Measurements from ENCODE around the gene RUFY2.
A peak's percentile ranks its signal among the peaks of the same experiment; 100 is the strongest.
"Not testable (repeated sequence)": the region's sequence is repeated elsewhere in the genome, so short reads cannot be mapped to it uniquely, and the experiment has no call there.

The RUFY2 gene

DNA sequence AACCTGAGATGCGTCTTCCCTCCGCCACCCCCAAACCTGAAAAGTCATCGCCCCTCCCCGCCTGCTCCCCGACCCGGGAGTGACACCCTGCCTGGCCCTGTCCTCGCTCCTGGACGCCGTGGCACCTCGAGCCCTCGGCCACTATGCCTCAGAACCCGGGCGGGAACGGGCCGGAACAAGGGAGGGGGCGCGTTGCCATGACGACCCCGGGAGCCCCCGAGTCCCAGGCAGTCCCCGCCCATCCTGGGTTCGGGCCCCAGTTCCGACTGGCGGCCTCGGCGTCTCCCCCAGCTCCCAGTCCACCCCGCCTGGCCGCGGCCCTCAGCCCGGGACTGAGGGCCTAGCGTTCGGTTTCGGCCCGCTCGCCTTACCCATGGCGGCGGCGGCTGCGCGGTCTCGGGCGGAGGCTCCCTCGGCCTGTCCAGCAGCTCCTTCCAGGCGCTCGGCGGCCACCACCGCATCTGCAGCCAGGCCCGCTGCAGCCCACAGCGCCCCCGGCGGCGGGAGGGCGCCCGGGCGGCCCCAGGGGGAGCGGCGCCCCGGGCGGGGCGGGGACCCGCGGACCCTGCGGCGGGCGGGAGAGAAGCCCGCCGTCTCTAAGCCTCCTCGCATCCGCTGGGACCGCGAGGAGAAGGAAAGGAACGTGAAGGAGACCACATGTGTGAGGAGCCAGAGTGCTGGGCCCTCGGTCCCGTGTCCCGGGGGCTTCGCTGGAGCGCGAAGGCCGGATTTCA lies at the start of gene RUFY2:
Gene RUFY2 (minus strand): TSS at position 463 of the 734 bp plus-strand sequence. CDS start 88 bp downstream, at position 375.
- DNase-seq, result peak; percentile 47

DNA sequence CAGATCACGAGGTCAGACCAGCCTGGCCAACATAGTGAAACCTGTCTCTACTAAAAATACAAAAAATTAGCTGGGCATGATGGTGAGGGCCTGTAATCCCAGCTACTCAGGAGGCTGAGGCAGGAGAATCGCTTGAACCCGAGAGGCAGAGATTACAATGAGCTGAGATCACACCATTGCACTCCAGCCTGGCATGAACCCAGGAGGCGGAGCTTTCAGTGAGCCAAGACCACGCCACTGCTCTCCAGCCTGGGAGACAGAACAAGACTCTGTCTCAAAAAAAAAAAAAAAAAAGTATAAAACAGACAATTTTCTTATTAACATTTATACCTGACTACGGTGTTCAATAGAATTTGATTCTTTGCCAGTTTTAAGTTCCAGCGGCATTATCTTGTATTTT lies 42.6 kb upstream of the RUFY2 start:
- not testable (repeated sequence) for DNase-seq

DNA sequence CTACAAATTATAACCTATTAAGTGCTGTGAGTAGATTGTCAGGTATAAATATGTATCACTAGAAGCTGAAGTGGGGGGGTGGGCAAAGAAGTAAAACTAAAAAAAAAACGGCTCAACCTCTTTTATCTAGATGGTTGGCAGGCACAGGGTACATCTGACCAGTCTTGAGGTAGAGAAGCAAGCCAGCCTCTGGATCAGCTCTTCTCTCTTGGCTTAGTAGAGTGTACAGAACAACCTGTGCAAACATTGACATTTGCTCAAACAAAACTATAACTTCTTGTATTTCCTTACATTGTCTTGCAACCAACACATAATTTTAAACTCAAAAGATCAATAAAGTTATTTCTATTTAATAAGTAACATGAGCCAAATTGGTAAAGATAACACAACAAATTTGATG lies 39.1 kb upstream of the RUFY2 start:
- DNase-seq, result no peak

DNA sequence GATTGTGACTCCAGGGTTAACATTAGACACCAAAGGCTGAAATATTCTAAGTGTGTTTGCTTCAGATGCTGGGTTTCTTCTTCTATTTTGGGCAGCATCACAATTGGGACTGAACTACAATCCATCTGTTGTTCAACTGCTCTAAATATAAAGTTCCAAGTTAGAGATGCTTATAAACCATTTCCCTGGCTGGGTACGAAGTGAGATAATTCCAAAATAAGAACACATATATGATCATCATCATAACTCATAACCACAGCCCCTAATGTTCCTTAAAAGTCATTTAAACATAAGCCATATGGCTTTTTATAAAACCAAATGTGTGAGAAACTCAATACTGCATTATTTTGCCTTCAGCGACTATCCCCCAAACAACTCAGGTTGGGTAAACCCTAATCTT lies 35.9 kb upstream of the RUFY2 start:
- DNase-seq, result no peak

- no peak for DNase-seq
Observed at GRCh38 chr10:68440898-68441297, 33.8 kb upstream of the RUFY2 start.

- no peak for DNase-seq
Observed at GRCh38 chr10:68435803-68436202, 28.7 kb upstream of the RUFY2 start.

- DNase-seq, result no peak
Observed at GRCh38 chr10:68434657-68435056, 27.6 kb upstream of the RUFY2 start.

DNA sequence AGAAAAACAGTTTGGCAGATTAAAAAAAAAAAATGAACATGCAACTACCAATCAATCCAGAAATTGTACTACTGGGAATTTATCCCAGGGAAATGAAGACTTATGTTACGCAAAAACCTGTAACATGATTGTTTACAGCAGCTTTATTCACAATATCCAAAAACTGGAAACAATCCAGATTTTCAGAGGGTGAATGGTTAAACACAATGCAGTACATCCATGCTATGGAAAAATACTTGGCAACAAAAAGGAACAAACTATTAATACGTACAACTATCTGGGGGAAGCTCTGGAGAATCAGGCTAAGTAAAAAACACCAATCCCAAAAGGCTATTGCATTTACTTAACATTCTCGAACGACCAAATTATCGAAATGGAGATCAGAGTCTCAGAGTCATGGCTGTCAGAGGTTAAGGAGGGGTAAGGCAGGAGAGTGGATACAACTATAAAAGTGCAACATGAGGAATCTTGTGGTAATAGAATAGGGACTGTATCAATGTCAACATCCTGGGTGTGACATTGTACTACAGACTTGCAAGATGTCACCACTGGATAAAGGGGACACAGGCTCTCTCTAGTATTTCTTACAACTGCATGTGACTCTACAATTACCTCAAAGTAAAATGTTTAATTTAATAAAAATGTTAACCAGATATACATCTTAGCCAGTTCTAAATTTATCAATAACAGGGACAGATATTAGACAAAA lies 21.5 kb upstream of the RUFY2 start:
- no peak for DNase-seq

DNA sequence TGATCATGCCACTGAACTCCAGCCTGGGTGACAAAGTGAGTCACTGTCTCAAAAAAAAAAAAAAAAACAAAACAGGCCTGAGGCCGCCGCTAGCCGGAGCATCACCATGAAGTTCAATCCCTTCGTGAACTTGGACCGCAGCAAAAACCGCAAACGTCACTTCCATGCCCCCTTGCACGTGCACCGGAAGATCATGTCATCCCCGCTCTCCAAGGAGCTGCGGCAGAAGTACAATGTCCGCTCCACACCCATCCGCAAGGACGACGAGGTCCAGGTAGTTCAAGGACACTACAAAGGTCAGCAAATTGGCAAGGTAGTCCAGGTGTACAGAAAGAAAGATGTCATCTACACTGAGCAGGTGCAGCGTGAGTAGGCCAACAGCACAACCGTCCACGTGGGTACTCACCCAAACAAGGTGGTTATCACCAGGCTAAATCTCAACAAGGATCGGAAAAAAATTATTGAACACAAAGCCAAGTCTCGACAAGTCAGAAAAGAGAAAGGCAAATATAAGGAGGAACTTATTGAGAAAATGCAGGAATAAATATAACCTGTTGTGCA lies 17.5 kb upstream of the RUFY2 start:
- no peak for DNase-seq

DNA sequence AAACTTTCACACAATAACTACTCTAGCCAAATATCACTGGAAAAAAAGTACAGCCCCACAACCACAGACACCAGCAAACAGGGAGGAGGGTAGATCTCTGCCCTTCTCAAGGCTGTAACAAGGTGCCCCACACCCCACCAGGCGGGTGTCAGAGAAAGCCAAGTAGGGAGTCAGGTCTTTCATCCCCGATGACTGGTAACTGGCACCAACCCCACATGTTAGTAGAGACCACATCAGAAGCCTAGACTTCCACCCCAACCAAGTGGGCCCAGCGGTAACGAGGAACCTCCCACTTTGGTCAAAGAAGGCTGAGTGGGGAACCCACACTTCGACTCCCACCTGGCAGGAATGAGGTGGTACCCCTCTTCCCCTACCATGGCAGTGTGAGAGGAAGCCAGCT lies 16.4 kb upstream of the RUFY2 start:
- DNase-seq, result no peak

GRCh38 chr10:68419376-68419775 lies 12.3 kb upstream of the RUFY2 start:
- no peak for DNase-seq

- DNase-seq, result no peak
Observed at GRCh38 chr10:68408898-68409518, 1.9 kb upstream of the RUFY2 start.

GRCh38 chr10:68406111-68406814 lies 814 bp downstream of the RUFY2 start:
- peak; percentile 37 for DNase-seq

GRCh38 chr10:68403701-68404100 lies 3.4 kb downstream of the RUFY2 start:
- DNase-seq, result no peak

- no peak for DNase-seq
Observed at GRCh38 chr10:68402276-68402675, 4.8 kb downstream of the RUFY2 start.

- DNase-seq, result no peak
Observed at GRCh38 chr10:68397005-68397404, 10.1 kb downstream of the RUFY2 start.

- no peak for DNase-seq
Observed at GRCh38 chr10:68385740-68386139, 21.3 kb downstream of the RUFY2 start.

GRCh38 chr10:68371604-68372003 lies 35.5 kb downstream of the RUFY2 start:
- no peak for DNase-seq

DNA sequence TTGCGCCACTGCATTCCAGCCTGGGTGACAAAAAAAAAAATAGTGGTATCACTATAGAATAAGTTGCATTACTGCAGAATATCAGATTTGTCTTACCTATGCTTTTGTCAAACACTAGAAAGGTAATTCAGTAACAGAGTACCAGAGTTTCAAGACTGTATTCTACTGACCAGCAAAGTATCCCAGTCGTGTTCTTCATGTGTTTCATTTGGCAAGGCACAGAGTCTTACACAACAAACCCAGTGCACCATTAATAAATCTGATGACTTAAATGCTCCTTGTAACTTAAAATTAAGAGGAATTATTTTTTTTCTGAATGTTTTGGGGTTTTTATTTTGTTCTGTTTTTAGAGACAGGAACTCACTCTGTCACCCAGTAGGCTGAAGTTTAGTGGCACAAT lies 40.0 kb downstream of the RUFY2 start:
- no peak for DNase-seq

- DNase-seq, result no peak
Observed at GRCh38 chr10:68366600-68366999, 40.5 kb downstream of the RUFY2 start.

DNA sequence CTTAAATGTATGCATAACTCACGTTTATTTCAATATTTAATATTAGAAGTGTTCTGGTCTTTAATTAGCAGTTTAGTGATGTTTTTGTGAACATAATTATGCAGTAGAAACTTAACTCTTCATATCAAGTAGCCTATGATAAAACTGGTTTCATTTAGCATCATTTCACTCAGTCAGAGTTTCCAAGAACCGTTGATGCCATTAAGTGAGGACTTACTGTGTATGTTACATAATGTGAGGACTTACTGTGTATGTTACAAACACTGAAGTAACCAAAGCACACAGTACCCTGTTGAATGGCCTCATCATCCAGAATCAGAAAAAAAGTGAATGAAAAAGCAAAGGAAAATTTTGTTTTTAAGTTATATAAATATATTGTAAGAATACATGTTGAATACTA lies 41.5 kb downstream of the RUFY2 start:
- DNase-seq, result no peak

GRCh38 chr10:68364101-68364886 lies 42.8 kb downstream of the RUFY2 start:
- no peak for DNase-seq
